GM13976 (cell line): ENCODE data around the gene CCL24.
"Not testable (repeated sequence)": the region's sequence is repeated elsewhere in the genome, so short reads cannot be mapped to it uniquely, and the experiment has no call there.

ENCODE experiments used
- DNase-seq: peaks from one replicate; pipeline ENCODE4 v3.0.0; 2012; ENCODE audit warnings: low spot score
- CTCF ChIP-seq: IDR thresholded peaks from 2 replicates; pipeline ENCODE4 v1.5.1; 2012; ENCODE audit warnings: borderline replicate concordance, mild to moderate bottlenecking; ENCODE audit not compliant: insufficient read depth; ENCODE audit errors: extremely low read depth, missing control alignments, control extremely low read depth
- in situ Hi-C: fragments of 300-500 bp; cut with MboI; formaldehyde crosslinking; loops from one replicate; pipeline ENCODE4 v1.12.0; 2022; ENCODE audit warnings: low sequenced_read_pairs, mixed read lengths, inconsistent platforms; ENCODE audit not compliant: unreplicated experiment

The CCL24 gene

GRCh38 chr7:75802552-75802821, 11.1 kb downstream of the CCL24 start:
- no peak for TF ChIP-seq CTCF
- DNase-seq: no peak
- in situ Hi-C loops: no loop called here

GRCh38 chr7:75798770-75799169, 14.8 kb downstream of the CCL24 start:
- DNase-seq: no peak
- no peak for TF ChIP-seq CTCF
- in situ Hi-C loops: no loop called here

- in situ Hi-C loops: no loop called here
Observed at GRCh38 chr7:75796420-75796819, 17.2 kb downstream of the CCL24 start.

GRCh38 chr7:75795831-75796285, 17.7 kb downstream of the CCL24 start:
- TF ChIP-seq CTCF: no peak
- in situ Hi-C loops: no loop called here
- no peak for DNase-seq

More at GRCh38 chr7:75796420-75796819, 17.2 kb downstream of the CCL24 start:
- DNase-seq: no peak
- TF ChIP-seq CTCF: no peak

GRCh38 chr7:75793676-75794075, 19.9 kb downstream of the CCL24 start:
- TF ChIP-seq CTCF: no peak
- DNase-seq: no peak
- in situ Hi-C loops: no loop called here

- DNase-seq, in situ Hi-C loops: not testable (repeated sequence)
Observed at GRCh38 chr7:75792567-75792966, 21.0 kb downstream of the CCL24 start.

GRCh38 chr7:75789361-75789924, 24.2 kb downstream of the CCL24 start:
- DNase-seq: no peak
- in situ Hi-C loops: no loop called here
- TF ChIP-seq CTCF: no peak

GRCh38 chr7:75788154-75788847, 25.3 kb downstream of the CCL24 start:
- in situ Hi-C loops, DNase-seq: not testable (repeated sequence)

- in situ Hi-C loops, DNase-seq: not testable (repeated sequence)
Observed at GRCh38 chr7:75783058-75783457, 30.5 kb downstream of the CCL24 start.

- in situ Hi-C loops, DNase-seq: not testable (repeated sequence)
Observed at GRCh38 chr7:75780647-75781273, 32.8 kb downstream of the CCL24 start.

- in situ Hi-C loops, DNase-seq: not testable (repeated sequence)
Observed at GRCh38 chr7:75779516-75779915, 34.1 kb downstream of the CCL24 start.

GRCh38 chr7:75779035-75779434, 34.6 kb downstream of the CCL24 start:
- in situ Hi-C loops, DNase-seq: not testable (repeated sequence)
